ENCODE measurements around the gene KRT72. TPM values are rescaled to one million over a fixed set of nuclear protein-coding genes. Genes with fewer than 3 reads are reported as not detected.

KRT72 gene
- total RNA-seq, 1 donor from 2014 or later: 0.09 TPM

GRCh38 chr12:52573743-52574142 lies 27.5 kb downstream of the KRT72 start, which contains the start of gene KRT74:
TSS of gene KRT74 (minus strand) at chr12:52573843. CDS start at chr12:52573777, 66 bp downstream.
- Mint-ChIP-seq H3K36me3 (ENCODE audit: low read depth) (no peaks in the 10 kb centered on the region), H3K4me1 (no peaks in the 10 kb centered on the region), H3K27ac (no peak within 1 kb of the TSS), H3K9me3 (no peaks in the 10 kb centered on the region), H3K27me3 (no peaks in the 10 kb centered on the region), H3K4me3 (no peak within 1 kb of the TSS)
- no peak for DNase-seq
- intact Hi-C loops (cut with micrococcal nuclease): no loop called here

DNA sequence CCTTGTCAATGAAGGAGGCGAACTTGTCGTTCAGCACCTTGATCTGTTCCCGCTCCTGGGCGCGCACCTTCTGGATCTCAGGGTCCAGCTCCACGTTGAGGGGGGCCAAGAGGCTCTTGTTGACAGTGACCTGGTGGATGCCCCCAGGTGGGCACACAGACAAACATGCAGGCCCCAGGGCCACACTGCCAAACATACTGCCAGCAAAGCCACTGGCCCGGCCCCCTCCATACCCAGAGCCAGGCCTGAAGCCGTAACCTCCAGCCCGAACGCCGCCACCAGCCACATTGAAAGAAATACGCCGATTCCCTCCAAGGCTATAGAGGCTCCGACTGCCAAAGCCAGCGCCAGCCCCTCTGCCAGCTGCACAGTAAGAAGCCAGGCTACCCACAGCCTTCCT lies 28.0 kb downstream of the KRT72 start:
- H3K36me3 Mint-ChIP-seq (ENCODE audit: low read depth): no peaks in the 10 kb centered on the region
- no peaks in the 10 kb centered on the region for H3K4me1 Mint-ChIP-seq
- H3K9me3 Mint-ChIP-seq: no peaks in the 10 kb centered on the region
- H3K27ac Mint-ChIP-seq: no peak overlapping the region
- intact Hi-C loops (cut with micrococcal nuclease): no loop called here
- DNase-seq: no peak
- H3K4me3 Mint-ChIP-seq: no peak overlapping the region
- H3K27me3 Mint-ChIP-seq: no peaks in the 10 kb centered on the region

- intact Hi-C loops (cut with micrococcal nuclease): no loop called here
- Mint-ChIP-seq H3K4me3 (no peak overlapping the region), H3K4me1 (no peaks in the 10 kb centered on the region), H3K9me3 (no peaks in the 10 kb centered on the region), H3K27me3 (peaks cover under 1% of the 10 kb centered on the region), H3K36me3 (ENCODE audit: low read depth) (no peaks in the 10 kb centered on the region), H3K27ac (no peak overlapping the region)
- no peak for DNase-seq
These were observed 30.8 kb downstream of the KRT72 start for GRCh38 chr12:52570511-52570910.

DNA sequence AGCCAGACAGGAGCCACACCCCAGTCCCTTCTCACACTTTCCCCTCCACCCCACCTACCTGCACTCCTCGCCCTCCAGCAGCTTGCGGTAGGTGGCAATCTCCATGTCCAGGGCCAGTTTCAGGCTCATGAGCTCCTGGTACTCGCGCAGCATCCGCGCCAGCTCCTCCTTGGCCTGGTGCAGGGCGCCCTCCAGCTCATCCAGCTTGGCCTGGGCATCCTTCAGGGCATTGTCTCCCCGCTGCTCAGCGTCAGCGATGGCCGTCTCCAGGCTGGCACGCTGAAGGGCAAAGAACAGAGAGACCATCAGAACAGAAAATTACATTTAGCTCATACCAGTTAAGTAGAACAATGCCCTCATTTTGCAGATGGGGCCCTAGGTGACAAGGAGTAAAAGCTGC lies 33.2 kb downstream of the KRT72 start:
- H3K27ac Mint-ChIP-seq: no peak overlapping the region
- H3K4me1 Mint-ChIP-seq: no peaks in the 10 kb centered on the region
- no peaks in the 10 kb centered on the region for H3K36me3 Mint-ChIP-seq (ENCODE audit: low read depth)
- H3K9me3 Mint-ChIP-seq: no peaks in the 10 kb centered on the region
- no peak for DNase-seq
- no peak overlapping the region for H3K4me3 Mint-ChIP-seq
- intact Hi-C loops (cut with micrococcal nuclease): no loop called here
- peaks cover 13% of the 10 kb centered on the region for H3K27me3 Mint-ChIP-seq

DNA sequence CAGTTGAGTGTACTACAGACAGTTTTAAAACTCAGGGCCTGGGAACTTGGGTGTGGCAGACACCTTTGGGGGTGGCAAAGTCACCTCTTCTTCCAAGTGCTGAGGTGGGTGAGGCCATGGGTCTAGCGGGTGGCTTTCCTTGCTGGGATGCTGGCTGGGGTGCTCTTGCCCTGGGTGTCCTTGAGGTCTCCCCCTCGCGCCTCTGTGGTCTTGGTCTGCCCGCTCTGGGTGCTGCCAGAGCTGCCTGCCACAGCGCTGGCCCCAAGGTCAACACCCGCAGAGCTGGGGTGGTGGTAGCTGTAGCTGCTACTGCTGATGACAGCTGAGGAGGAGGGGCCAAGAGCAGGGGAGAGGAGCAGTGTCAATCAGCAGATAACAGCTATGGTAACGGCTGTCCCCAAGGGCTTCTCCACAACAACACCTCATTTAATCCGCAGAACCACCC lies 34.4 kb downstream of the KRT72 start:
- intact Hi-C loops (cut with micrococcal nuclease): no loop called here
- no peak for DNase-seq
- no peaks in the 10 kb centered on the region for H3K36me3 Mint-ChIP-seq (ENCODE audit: low read depth)

GRCh38 chr12:52564582-52564981 lies 36.7 kb downstream of the KRT72 start:
- Mint-ChIP-seq H3K27me3 (peaks cover 21% of the 10 kb centered on the region), H3K36me3 (ENCODE audit: low read depth) (no peaks in the 10 kb centered on the region), H3K9me3 (no peaks in the 10 kb centered on the region), H3K27ac (no peak overlapping the region), H3K4me3 (no peak overlapping the region), H3K4me1 (no peaks in the 10 kb centered on the region)
- intact Hi-C loops (cut with micrococcal nuclease): no loop called here
- DNase-seq: no peak

More for the DNA sequence above, 34.4 kb downstream of the KRT72 start:
- no peaks in the 10 kb centered on the region for H3K4me1 Mint-ChIP-seq
- H3K9me3 Mint-ChIP-seq: no peaks in the 10 kb centered on the region
- H3K27me3 Mint-ChIP-seq: peaks cover 13% of the 10 kb centered on the region
- H3K27ac Mint-ChIP-seq: no peak overlapping the region
- H3K4me3 Mint-ChIP-seq: no peak overlapping the region

GRCh38 chr12:52561880-52562449 lies 39.3 kb downstream of the KRT72 start:
- Mint-ChIP-seq H3K4me1 (no peaks in the 10 kb centered on the region), H3K27ac (no peak overlapping the region), H3K4me3 (no peak overlapping the region), H3K27me3 (peaks cover 26% of the 10 kb centered on the region), H3K9me3 (no peaks in the 10 kb centered on the region), H3K36me3 (ENCODE audit: low read depth) (no peaks in the 10 kb centered on the region)
- intact Hi-C loops (cut with micrococcal nuclease): no loop called here
- DNase-seq: no peak

- H3K4me3 Mint-ChIP-seq: no peak overlapping the region
These were observed 41.3 kb downstream of the KRT72 start for GRCh38 chr12:52559979-52560378.

GRCh38 chr12:52558781-52559445 lies 42.4 kb downstream of the KRT72 start:
- no peak for DNase-seq
- H3K4me3 Mint-ChIP-seq: no peak overlapping the region
- intact Hi-C loops (cut with micrococcal nuclease): no loop called here
- no peaks in the 10 kb centered on the region for H3K9me3 Mint-ChIP-seq
- peaks cover 24% of the 10 kb centered on the region for H3K27me3 Mint-ChIP-seq
- H3K4me1 Mint-ChIP-seq: no peaks in the 10 kb centered on the region
- no peaks in the 10 kb centered on the region for H3K36me3 Mint-ChIP-seq (ENCODE audit: low read depth)
- no peak overlapping the region for H3K27ac Mint-ChIP-seq

More at GRCh38 chr12:52559979-52560378, 41.3 kb downstream of the KRT72 start:
- Mint-ChIP-seq H3K36me3 (ENCODE audit: low read depth) (no peaks in the 10 kb centered on the region), H3K27me3 (peaks cover 29% of the 10 kb centered on the region), H3K9me3 (no peaks in the 10 kb centered on the region), H3K27ac (no peak overlapping the region), H3K4me1 (no peaks in the 10 kb centered on the region)
- intact Hi-C loops (cut with micrococcal nuclease): no loop called here
- no peak for DNase-seq

DNA sequence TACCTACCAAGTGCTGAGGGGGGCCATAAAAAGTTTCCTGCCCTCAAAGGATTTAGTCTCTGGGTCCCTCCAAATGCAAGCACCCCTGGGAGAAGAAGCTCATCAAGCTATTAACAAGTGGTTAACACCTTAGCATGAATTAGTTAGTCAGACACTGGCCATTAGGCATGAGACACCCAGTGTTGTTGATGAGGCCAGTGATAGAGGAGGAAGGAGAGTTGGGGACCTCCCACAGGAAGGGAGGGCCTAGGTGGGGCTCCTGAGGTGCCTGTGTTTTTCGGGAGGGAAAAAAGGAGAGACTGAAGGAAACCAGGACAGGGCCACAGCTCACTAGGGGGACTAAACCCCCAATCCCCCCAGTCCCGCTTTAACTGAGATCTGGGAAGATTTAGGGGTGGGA lies 43.8 kb downstream of the KRT72 start:
- no peak overlapping the region for H3K4me3 Mint-ChIP-seq
- no peaks in the 10 kb centered on the region for H3K36me3 Mint-ChIP-seq (ENCODE audit: low read depth)
- H3K27ac Mint-ChIP-seq: no peak overlapping the region
- no peaks in the 10 kb centered on the region for H3K9me3 Mint-ChIP-seq
- intact Hi-C loops (cut with micrococcal nuclease): no loop called here
- H3K4me1 Mint-ChIP-seq: no peaks in the 10 kb centered on the region
- no peak for DNase-seq
- peaks cover 20% of the 10 kb centered on the region for H3K27me3 Mint-ChIP-seq

DNA sequence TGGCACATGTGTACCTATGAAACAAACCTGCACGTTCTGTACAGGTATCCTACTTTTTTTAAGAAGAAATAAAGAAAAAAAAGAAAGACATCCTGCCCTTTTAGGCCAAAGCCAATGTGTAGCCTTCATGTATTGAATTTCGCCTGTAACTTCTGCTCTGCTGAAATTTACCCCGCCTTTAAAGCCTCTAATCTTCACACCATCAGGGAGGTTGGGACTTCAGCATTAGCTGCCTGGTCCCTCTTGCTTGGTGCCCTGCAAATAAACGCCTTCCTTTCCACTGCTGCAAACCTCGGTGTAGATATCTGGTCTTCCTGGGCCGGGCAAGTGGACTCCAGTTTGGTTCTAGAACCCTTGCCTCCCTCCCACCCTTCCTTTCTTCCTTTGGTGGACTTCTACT lies 45.7 kb downstream of the KRT72 start:
- no peak overlapping the region for H3K27ac Mint-ChIP-seq
- intact Hi-C loops (cut with micrococcal nuclease): no loop called here
- no peaks in the 10 kb centered on the region for H3K4me1 Mint-ChIP-seq
- no peaks in the 10 kb centered on the region for H3K9me3 Mint-ChIP-seq
- no peak for DNase-seq
- H3K4me3 Mint-ChIP-seq: no peak overlapping the region
- H3K27me3 Mint-ChIP-seq: peaks cover 16% of the 10 kb centered on the region
- no peaks in the 10 kb centered on the region for H3K36me3 Mint-ChIP-seq (ENCODE audit: low read depth)

GRCh38 chr12:52552681-52553195 lies 48.5 kb downstream of the KRT72 start, which contains the start of gene KRT71:
TSS of gene KRT71 (minus strand) at chr12:52553145. CDS start at chr12:52553077, 68 bp downstream.
- no peaks in the 10 kb centered on the region for H3K36me3 Mint-ChIP-seq (ENCODE audit: low read depth)
- no peak within 1 kb of the TSS for H3K4me3 Mint-ChIP-seq
- intact Hi-C loops (cut with micrococcal nuclease): no loop called here
- DNase-seq: no peak
- H3K27ac Mint-ChIP-seq: no peak within 1 kb of the TSS
- H3K4me1 Mint-ChIP-seq: no peaks in the 10 kb centered on the region
- peaks cover 9% of the 10 kb centered on the region for H3K27me3 Mint-ChIP-seq
- no peaks in the 10 kb centered on the region for H3K9me3 Mint-ChIP-seq

DNA sequence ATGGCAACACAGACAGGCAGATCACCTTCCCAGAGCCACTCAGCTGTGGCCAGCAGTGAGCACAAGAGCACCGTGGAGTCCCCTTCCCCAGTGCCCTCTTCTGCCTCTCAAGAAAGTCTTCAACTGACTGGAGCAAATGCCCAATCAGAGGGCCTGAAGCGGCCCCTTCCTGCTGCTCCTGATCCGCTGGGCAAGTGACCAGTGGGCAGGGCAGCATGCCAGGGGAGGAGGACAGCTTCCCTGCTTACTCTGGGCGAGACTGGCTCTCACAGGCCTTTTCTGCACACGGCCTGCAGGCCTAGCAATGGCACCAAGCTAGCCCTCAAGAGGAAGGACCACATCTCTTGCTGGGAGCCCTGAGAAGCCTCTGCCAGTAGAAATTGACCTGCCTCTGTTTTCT lies 49.2 kb downstream of the KRT72 start:
- no peaks in the 10 kb centered on the region for H3K4me1 Mint-ChIP-seq
- H3K9me3 Mint-ChIP-seq: no peaks in the 10 kb centered on the region
- H3K36me3 Mint-ChIP-seq (ENCODE audit: low read depth): no peaks in the 10 kb centered on the region
- H3K27me3 Mint-ChIP-seq: peaks cover 9% of the 10 kb centered on the region
- DNase-seq: no peak
- H3K27ac Mint-ChIP-seq: no peak overlapping the region
- intact Hi-C loops (cut with micrococcal nuclease): no loop called here
- no peak overlapping the region for H3K4me3 Mint-ChIP-seq

- peaks cover 8% of the 10 kb centered on the region for H3K27me3 Mint-ChIP-seq
- no peak overlapping the region for H3K4me3 Mint-ChIP-seq
- DNase-seq: no peak
- no peak overlapping the region for H3K27ac Mint-ChIP-seq
- no peaks in the 10 kb centered on the region for H3K36me3 Mint-ChIP-seq (ENCODE audit: low read depth)
- no peaks in the 10 kb centered on the region for H3K4me1 Mint-ChIP-seq
- H3K9me3 Mint-ChIP-seq: no peaks in the 10 kb centered on the region
- intact Hi-C loops (cut with micrococcal nuclease): no loop called here
These were observed 49.9 kb downstream of the KRT72 start for GRCh38 chr12:52551216-52551865.

All from activated CD4-positive, alpha-beta T cell treated with anti-CD3 and anti-CD28 coated beads, Interleukin-2, amount 10 ng/mL, durations not matched to agents 24 days and 14 days (primary cell).